ENCODE data around the gene DCAF11. TPM values are rescaled to one million over a fixed set of nuclear protein-coding genes. Genes with fewer than 3 reads are reported as not detected.

Gene DCAF11
- total and polyA plus RNA-seq, 2 of the 13 experiments (the other 11 are each of a cell fraction or from before 2014, with no cell fraction given) = 150 to 257 TPM

DNA sequence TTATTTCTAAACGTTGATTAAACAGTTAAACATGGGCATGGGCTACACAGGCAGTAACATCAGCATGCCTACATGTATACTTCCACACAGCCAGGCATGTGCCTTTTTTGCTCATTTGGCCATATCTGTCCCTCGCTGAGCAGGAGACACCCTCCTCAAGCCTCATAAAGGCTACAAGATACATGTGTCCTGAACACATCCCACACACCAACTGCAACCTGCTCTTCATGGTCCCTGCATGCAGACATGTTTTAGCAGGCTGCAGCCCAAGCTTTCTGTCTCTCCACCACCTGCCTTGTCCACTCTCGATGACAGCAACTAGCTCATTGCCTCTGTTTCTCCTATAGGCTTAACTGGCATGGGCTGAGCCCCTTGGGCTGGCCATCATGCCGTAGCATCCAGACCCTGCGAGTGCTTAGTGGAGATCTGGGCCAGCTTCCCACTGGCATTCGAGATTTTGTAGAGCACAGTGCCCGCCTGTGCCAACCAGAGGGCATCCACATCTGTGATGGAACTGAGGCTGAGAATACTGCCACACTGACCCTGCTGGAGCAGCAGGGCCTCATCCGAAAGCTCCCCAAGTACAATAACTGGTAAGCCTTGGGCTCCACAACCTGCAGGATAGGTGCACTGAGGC is 17.9 kb upstream of the DCAF11 start (continued):
- TF ChIP-seq, protein P1, sequence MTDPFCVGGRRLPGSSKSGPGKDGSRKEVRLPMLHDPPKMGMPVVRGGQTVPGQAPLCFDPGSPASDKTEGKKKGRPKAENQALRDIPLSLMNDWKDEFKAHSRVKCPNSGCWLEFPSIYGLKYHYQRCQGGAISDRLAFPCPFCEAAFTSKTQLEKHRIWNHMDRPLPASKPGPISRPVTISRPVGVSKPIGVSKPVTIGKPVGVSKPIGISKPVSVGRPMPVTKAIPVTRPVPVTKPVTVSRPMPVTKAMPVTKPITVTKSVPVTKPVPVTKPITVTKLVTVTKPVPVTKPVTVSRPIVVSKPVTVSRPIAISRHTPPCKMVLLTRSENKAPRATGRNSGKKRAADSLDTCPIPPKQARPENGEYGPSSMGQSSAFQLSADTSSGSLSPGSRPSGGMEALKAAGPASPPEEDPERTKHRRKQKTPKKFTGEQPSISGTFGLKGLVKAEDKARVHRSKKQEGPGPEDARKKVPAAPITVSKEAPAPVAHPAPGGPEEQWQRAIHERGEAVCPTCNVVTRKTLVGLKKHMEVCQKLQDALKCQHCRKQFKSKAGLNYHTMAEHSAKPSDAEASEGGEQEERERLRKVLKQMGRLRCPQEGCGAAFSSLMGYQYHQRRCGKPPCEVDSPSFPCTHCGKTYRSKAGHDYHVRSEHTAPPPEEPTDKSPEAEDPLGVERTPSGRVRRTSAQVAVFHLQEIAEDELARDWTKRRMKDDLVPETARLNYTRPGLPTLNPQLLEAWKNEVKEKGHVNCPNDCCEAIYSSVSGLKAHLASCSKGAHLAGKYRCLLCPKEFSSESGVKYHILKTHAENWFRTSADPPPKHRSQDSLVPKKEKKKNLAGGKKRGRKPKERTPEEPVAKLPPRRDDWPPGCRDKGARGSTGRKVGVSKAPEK (CRISPR knock-in tag; IDR thresholded peaks at IDR 0.05; ENCODE audit: borderline replicate concordance) = no peak; the same call in 1 of the 2 replicates
- TF ChIP-seq ZC3H13 (CRISPR knock-in tag; IDR thresholded peaks at IDR 0.05) (no peak), HDAC2 (CRISPR knock-in tag; IDR thresholded peaks at IDR 0.05) (no peak; the same call in 1 of the 2 replicates), ZNF569 (CRISPR knock-in tag; IDR thresholded peaks at IDR 0.05; ENCODE audit: borderline replicate concordance) (no peak), CBX1 (IDR thresholded peaks at IDR 0.05; ENCODE audit: low read depth) (no peak), GTF2F1 (IDR thresholded peaks at IDR 0.05; ENCODE audit: low read length) (no peak), RFX1 (IDR thresholded peaks at IDR 0.05) (no peak), ATAD3A (CRISPR knock-in tag; IDR thresholded peaks at IDR 0.05) (no peak), MAF1 (CRISPR knock-in tag; IDR thresholded peaks at IDR 0.05; ENCODE audit: borderline replicate concordance) (no peak), MEIS1 (CRISPR knock-in tag; IDR thresholded peaks at IDR 0.05; ENCODE audit: borderline replicate concordance) (peak; percentile 69; the same call in 1 of the 2 replicates), NKX3-1 (CRISPR knock-in tag; IDR thresholded peaks at IDR 0.05) (no peak), CREB1 (IDR thresholded peaks at IDR 0.05) (no peak), CREB1 (CRISPR knock-in tag; IDR thresholded peaks at IDR 0.05) (no peak), ZNF605 (CRISPR knock-in tag; IDR thresholded peaks at IDR 0.05) (0 out of 2 replicates have a peak, but pooled peaks have one; percentile 26), CBFB (CRISPR knock-in tag; IDR thresholded peaks at IDR 0.05) (no peak), TOPORS (CRISPR knock-in tag; IDR thresholded peaks at IDR 0.05) (peak; percentile 52; the same call in 1 of the 2 replicates), SP1 (IDR thresholded peaks at IDR 0.05) (no peak), SP1 (CRISPR knock-in tag; IDR thresholded peaks at IDR 0.05) (no peak), ZNF224 (CRISPR knock-in tag; IDR thresholded peaks at IDR 0.05) (no peak), GATAD2A (CRISPR knock-in tag; IDR thresholded peaks at IDR 0.05) (no peak)
- TF ChIP-seq, protein P2, sequence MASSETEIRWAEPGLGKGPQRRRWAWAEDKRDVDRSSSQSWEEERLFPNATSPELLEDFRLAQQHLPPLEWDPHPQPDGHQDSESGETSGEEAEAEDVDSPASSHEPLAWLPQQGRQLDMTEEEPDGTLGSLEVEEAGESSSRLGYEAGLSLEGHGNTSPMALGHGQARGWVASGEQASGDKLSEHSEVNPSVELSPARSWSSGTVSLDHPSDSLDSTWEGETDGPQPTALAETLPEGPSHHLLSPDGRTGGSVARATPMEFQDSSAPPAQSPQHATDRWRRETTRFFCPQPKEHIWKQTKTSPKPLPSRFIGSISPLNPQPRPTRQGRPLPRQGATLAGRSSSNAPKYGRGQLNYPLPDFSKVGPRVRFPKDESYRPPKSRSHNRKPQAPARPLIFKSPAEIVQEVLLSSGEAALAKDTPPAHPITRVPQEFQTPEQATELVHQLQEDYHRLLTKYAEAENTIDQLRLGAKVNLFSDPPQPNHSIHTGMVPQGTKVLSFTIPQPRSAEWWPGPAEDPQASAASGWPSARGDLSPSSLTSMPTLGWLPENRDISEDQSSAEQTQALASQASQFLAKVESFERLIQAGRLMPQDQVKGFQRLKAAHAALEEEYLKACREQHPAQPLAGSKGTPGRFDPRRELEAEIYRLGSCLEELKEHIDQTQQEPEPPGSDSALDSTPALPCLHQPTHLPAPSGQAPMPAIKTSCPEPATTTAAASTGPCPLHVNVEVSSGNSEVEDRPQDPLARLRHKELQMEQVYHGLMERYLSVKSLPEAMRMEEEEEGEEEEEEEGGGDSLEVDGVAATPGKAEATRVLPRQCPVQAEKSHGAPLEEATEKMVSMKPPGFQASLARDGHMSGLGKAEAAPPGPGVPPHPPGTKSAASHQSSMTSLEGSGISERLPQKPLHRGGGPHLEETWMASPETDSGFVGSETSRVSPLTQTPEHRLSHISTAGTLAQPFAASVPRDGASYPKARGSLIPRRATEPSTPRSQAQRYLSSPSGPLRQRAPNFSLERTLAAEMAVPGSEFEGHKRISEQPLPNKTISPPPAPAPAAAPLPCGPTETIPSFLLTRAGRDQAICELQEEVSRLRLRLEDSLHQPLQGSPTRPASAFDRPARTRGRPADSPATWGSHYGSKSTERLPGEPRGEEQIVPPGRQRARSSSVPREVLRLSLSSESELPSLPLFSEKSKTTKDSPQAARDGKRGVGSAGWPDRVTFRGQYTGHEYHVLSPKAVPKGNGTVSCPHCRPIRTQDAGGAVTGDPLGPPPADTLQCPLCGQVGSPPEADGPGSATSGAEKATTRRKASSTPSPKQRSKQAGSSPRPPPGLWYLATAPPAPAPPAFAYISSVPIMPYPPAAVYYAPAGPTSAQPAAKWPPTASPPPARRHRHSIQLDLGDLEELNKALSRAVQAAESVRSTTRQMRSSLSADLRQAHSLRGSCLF (CRISPR knock-in tag; IDR thresholded peaks at IDR 0.05; ENCODE audit: borderline replicate concordance) = no peak
- TF ChIP-seq, protein P3, sequence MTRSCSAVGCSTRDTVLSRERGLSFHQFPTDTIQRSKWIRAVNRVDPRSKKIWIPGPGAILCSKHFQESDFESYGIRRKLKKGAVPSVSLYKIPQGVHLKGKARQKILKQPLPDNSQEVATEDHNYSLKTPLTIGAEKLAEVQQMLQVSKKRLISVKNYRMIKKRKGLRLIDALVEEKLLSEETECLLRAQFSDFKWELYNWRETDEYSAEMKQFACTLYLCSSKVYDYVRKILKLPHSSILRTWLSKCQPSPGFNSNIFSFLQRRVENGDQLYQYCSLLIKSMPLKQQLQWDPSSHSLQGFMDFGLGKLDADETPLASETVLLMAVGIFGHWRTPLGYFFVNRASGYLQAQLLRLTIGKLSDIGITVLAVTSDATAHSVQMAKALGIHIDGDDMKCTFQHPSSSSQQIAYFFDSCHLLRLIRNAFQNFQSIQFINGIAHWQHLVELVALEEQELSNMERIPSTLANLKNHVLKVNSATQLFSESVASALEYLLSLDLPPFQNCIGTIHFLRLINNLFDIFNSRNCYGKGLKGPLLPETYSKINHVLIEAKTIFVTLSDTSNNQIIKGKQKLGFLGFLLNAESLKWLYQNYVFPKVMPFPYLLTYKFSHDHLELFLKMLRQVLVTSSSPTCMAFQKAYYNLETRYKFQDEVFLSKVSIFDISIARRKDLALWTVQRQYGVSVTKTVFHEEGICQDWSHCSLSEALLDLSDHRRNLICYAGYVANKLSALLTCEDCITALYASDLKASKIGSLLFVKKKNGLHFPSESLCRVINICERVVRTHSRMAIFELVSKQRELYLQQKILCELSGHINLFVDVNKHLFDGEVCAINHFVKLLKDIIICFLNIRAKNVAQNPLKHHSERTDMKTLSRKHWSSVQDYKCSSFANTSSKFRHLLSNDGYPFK (CRISPR knock-in tag; IDR thresholded peaks at IDR 0.05; ENCODE audit: borderline replicate concordance) = no peak
